DOHH2 (cell line): Measurements from ENCODE around the gene NME4.

Experiments
- EZH2phosphoT487 ChIP-seq: fragments of 200-600 bp; sonication (generic); IDR thresholded peaks from 2 replicates; pipeline ENCODE4 v1.6.1; 2017; ENCODE audit warnings: borderline replicate concordance, mild to moderate bottlenecking, antibody characterized with exemption, low read length, moderate library complexity, mixed read lengths
- TF ChIP-seq, protein P1 (sequence below): fragments of 200-600 bp; sonication (generic); IDR thresholded peaks from one replicate; pipeline ENCODE4 v1.5.1; 2014; ENCODE audit warnings: antibody characterized with exemption, mild to moderate bottlenecking, low read depth, low read length; ENCODE audit not compliant: poor library complexity, severe bottlenecking

DNA sequence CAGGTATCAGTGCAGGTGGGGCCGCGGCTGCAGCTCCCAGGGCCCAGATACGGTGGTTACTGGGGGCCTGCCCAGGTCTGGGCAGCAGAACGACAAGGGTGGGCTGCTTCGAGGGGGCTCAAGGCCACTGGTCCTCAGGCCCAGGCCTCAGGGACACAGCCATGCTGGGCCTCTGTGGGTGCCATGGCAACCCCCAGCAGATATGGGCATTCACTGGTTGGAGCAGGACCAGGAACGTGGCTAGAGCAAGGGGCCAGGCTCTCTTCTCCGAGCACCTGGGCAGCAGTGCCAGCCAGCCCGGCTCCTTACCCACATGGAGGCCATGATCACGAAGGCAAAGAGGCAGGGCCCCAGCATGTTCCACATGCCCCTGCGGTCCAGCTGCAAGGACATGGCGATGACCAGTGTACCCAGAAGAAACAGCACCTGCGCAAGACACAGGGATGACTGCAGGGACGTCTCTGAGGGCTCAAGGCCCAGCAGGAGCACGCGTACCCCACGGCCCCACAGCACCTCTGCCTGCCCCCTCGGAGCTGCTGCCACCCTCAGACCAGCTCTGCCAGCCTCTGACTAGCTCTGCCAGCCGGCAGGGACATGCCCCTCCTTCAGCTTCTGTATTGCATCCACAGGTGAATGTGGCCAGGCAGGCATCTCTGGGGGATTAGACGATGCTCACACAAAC is 24.6 kb upstream of the NME4 start:
- TF ChIP-seq, protein P1, sequence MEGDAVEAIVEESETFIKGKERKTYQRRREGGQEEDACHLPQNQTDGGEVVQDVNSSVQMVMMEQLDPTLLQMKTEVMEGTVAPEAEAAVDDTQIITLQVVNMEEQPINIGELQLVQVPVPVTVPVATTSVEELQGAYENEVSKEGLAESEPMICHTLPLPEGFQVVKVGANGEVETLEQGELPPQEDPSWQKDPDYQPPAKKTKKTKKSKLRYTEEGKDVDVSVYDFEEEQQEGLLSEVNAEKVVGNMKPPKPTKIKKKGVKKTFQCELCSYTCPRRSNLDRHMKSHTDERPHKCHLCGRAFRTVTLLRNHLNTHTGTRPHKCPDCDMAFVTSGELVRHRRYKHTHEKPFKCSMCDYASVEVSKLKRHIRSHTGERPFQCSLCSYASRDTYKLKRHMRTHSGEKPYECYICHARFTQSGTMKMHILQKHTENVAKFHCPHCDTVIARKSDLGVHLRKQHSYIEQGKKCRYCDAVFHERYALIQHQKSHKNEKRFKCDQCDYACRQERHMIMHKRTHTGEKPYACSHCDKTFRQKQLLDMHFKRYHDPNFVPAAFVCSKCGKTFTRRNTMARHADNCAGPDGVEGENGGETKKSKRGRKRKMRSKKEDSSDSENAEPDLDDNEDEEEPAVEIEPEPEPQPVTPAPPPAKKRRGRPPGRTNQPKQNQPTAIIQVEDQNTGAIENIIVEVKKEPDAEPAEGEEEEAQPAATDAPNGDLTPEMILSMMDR = no peak
- TF ChIP-seq EZH2phosphoT487 = no peak
